H9 (cell line): Measurements from ENCODE around the gene AVPR2. TPM values are rescaled to one million over a fixed set of nuclear protein-coding genes. Genes with fewer than 3 reads are reported as not detected.

ENCODE experiments used
- DNase-seq: peaks from one replicate; pipeline ENCODE4 v3.0.0-alpha.2; 2017
- H2AFZ ChIP-seq: one replicate; pipeline ENCODE4 v1.6.1; 2013; ENCODE audit warnings: mild to moderate bottlenecking, low read length, control low read depth, moderate library complexity
- H2AK5ac ChIP-seq: 2 replicates; pipeline ENCODE4 v1.6.1; 2013; ENCODE audit warnings: low read length, control low read depth, mixed read lengths; ENCODE audit not compliant: insufficient read length
- H2BK120ac ChIP-seq: one replicate; pipeline ENCODE4 v1.6.1; 2013; ENCODE audit warnings: low read depth, mild to moderate bottlenecking, low read length, control low read depth, inconsistent platforms; ENCODE audit not compliant: poor library complexity, severe bottlenecking
- H2BK12ac ChIP-seq: 2 replicates; pipeline ENCODE4 v1.6.1; 2013; ENCODE audit warnings: low read length, control low read depth, mixed read lengths, low read depth; ENCODE audit not compliant: insufficient read length
- H2BK15ac ChIP-seq: 2 replicates; pipeline ENCODE4 v1.6.1; 2013; ENCODE audit warnings: low read depth, low read length, control low read depth
- H2BK20ac ChIP-seq: one replicate; pipeline ENCODE4 v1.6.1; 2013; ENCODE audit warnings: low read depth, mild to moderate bottlenecking, low read length, control low read depth, inconsistent platforms; ENCODE audit not compliant: poor library complexity, severe bottlenecking
- H2BK5ac ChIP-seq: 2 replicates; pipeline ENCODE4 v1.6.1; 2013; ENCODE audit warnings: low read length, control low read depth, mixed read lengths; ENCODE audit not compliant: insufficient read length
- H3K14ac ChIP-seq: 2 replicates; pipeline ENCODE4 v1.6.1; 2013; ENCODE audit warnings: low read length, control low read depth; ENCODE audit not compliant: insufficient read depth
- H3K18ac ChIP-seq: 2 replicates; pipeline ENCODE4 v1.6.1; 2013; ENCODE audit warnings: low read depth, mild to moderate bottlenecking, mixed read lengths, low read length, control low read depth; ENCODE audit not compliant: insufficient read length
- H3K23ac ChIP-seq: 2 replicates; pipeline ENCODE4 v1.6.1; 2013; ENCODE audit warnings: low read length, control low read depth, mixed read lengths, low read depth; ENCODE audit not compliant: insufficient read length
- H3K23me2 ChIP-seq: 2 replicates; pipeline ENCODE4 v1.6.1; 2013; ENCODE audit warnings: low read depth, mild to moderate bottlenecking, mixed read lengths, low read length, control low read depth; ENCODE audit not compliant: insufficient read length, poor library complexity, severe bottlenecking
- H3K27ac ChIP-seq: 2 replicates; pipeline ENCODE4 v1.5.1; 2013; ENCODE audit warnings: low read length, control low read depth, mixed read lengths, low read depth; ENCODE audit not compliant: insufficient read length
- H3K27me3 ChIP-seq: 2 replicates; pipeline ENCODE4 v1.6.1; 2013; ENCODE audit warnings: low read length, control low read depth, inconsistent platforms; ENCODE audit not compliant: insufficient read depth
- H3K4ac ChIP-seq: 2 replicates; pipeline ENCODE4 v1.6.1; 2013; ENCODE audit warnings: low read depth, mild to moderate bottlenecking, control low read depth, inconsistent platforms, low read length, moderate library complexity
- H3K4me1 ChIP-seq: 2 replicates; pipeline ENCODE4 v1.6.1; 2013; ENCODE audit warnings: low read length, control low read depth, inconsistent platforms; ENCODE audit not compliant: insufficient read depth
- H3K4me2 ChIP-seq: 2 replicates; pipeline ENCODE4 v1.6.1; 2013; ENCODE audit warnings: low read length, control low read depth, mixed read lengths; ENCODE audit not compliant: insufficient read length, insufficient read depth
- H3K56ac ChIP-seq: 2 replicates; pipeline ENCODE4 v1.6.1; 2013; ENCODE audit warnings: low read depth, mild to moderate bottlenecking, mixed read lengths, low read length, control low read depth; ENCODE audit not compliant: insufficient read length
- H3K79me1 ChIP-seq: 2 replicates; pipeline ENCODE4 v1.6.1; 2013; ENCODE audit warnings: low read depth, mild to moderate bottlenecking, moderate library complexity, low read length, control low read depth, inconsistent platforms; ENCODE audit not compliant: insufficient read depth, poor library complexity, severe bottlenecking
- H3K79me2 ChIP-seq: 2 replicates; pipeline ENCODE4 v1.6.1; 2013; ENCODE audit warnings: low read length, control low read depth, inconsistent platforms; ENCODE audit not compliant: insufficient read depth
- H3K9ac ChIP-seq: 2 replicates; pipeline ENCODE4 v1.6.1; 2013; ENCODE audit warnings: low read length, control low read depth, mixed read lengths; ENCODE audit not compliant: insufficient read length; ENCODE audit errors: extremely low read depth
- H3K9me3 ChIP-seq: one replicate; pipeline ENCODE4 v1.6.1; 2013; ENCODE audit warnings: low read depth, low read length, inconsistent platforms; ENCODE audit not compliant: control insufficient read depth
- H3T11ph ChIP-seq: one replicate; pipeline ENCODE4 v1.6.1; 2013; ENCODE audit warnings: mild to moderate bottlenecking, low read length, control low read depth, inconsistent platforms
- H4K20me1 ChIP-seq: one replicate; pipeline ENCODE4 v1.6.1; 2013; ENCODE audit not compliant: control insufficient read depth, insufficient read length, insufficient read depth
- H4K5ac ChIP-seq: 2 replicates; pipeline ENCODE4 v1.6.1; 2013; ENCODE audit warnings: low read depth, mild to moderate bottlenecking, mixed read lengths, low read length, control low read depth; ENCODE audit not compliant: insufficient read length
- H4K8ac ChIP-seq: replicated peaks from 2 replicates; pipeline ENCODE4 v1.6.1; 2013; ENCODE audit warnings: low read length, control low read depth, mixed read lengths, low read depth; ENCODE audit not compliant: insufficient read length
- H4K91ac ChIP-seq: 2 replicates; pipeline ENCODE4 v1.6.1; 2013; ENCODE audit warnings: low read depth, mild to moderate bottlenecking, moderate library complexity, mixed read lengths, low read length, control low read depth; ENCODE audit not compliant: insufficient read length
- H3K27ac Mint-ChIP-seq, 3 experiments: 2 replicates in 2 of 3; 3 replicates in 1 of 3; pipeline ENCODE4 v1.8.0; 2020 to 2021; ENCODE audit warnings: mixed read lengths in 3 of 3, mild to moderate bottlenecking in 1 of 3, moderate library complexity in 1 of 3
- H3K27me3 Mint-ChIP-seq: 2 replicates; pipeline ENCODE4 v1.8.0; 2021; ENCODE audit warnings: low read depth, mild to moderate bottlenecking, moderate library complexity, mixed read lengths
- H3K36me3 Mint-ChIP-seq, 3 experiments: 2 replicates in 2 of 3; 3 replicates in 1 of 3; pipeline ENCODE4 v1.8.0; 2020 to 2021; ENCODE audit warnings: low read depth in 3 of 3, mixed read lengths in 3 of 3; ENCODE audit not compliant: insufficient read depth in 1 of 3
- H3K4me1 Mint-ChIP-seq, 2 experiments: 2 replicates each; pipeline ENCODE4 v1.8.0; 2020; ENCODE audit warnings: mixed read lengths in 2 of 2
- H3K4me3 Mint-ChIP-seq, 2 experiments: 2 replicates in 1 of 2; 3 replicates in 1 of 2; pipeline ENCODE4 v1.8.0; 2020 to 2021; ENCODE audit warnings: mild to moderate bottlenecking in 2 of 2, mixed read lengths in 2 of 2, moderate library complexity in 1 of 2
- H3K9me3 Mint-ChIP-seq, 2 experiments: 2 replicates in 1 of 2; 3 replicates in 1 of 2; pipeline ENCODE4 v1.8.0; 2020; ENCODE audit warnings: mild to moderate bottlenecking in 2 of 2, mixed read lengths in 2 of 2, moderate library complexity in 1 of 2
- WGBS: extraction: QIAGEN DNeasy Blood & Tissue Kit; methylation state at CpG from one replicate; pipeline ENCODE4 v1.1.7; 2013; ENCODE audit warnings: missing lambda C conversion rate, low lambda C conversion rate, mixed read lengths; ENCODE audit not compliant: insufficient read length; ENCODE audit errors: extremely low coverage; 5-methylcytosine and 5-hydroxymethylcytosine counted together
- total RNA-seq: library from RNA; stranded (reverse); gene quantifications from 2 replicates; pipeline ENCODE4 v1.2.1, GENCODE V29; 2021
- TF ChIP-seq, protein P1 (sequence below): fragments of 200-600 bp; sonication (generic); conservative IDR thresholded peaks from 3 replicates; pipeline ENCODE4 v1.8.0; 2021; ENCODE audit warnings: antibody characterized with exemption, mild to moderate bottlenecking

Gene AVPR2
- total RNA-seq, 1 experiment from 2014 or later: not detected

GRCh38 chrX:153882086-153882498 is 22.4 kb upstream of the AVPR2 start:
- Histone ChIP-seq H3K9me3 (no peaks in the 10 kb centered on the region), H4K20me1 (no peaks in the 10 kb centered on the region), H2BK15ac (no peak overlapping the region), H2BK20ac (no peak overlapping the region), H3K23me2 (peaks cover 7% of the 10 kb centered on the region), H2BK12ac (no peak overlapping the region), H2AK5ac (no peak overlapping the region), H3K56ac (no peak overlapping the region), H2BK120ac (no peak overlapping the region), H3K9ac (no peak overlapping the region), H3K79me2 (no peaks in the 10 kb centered on the region), H3K4ac (no peak overlapping the region), H4K5ac (no peak overlapping the region), H3K4me2 (no peak overlapping the region), H4K91ac (no peak overlapping the region), H3K23ac (no peak overlapping the region), H4K8ac (no peak overlapping the region), H2BK5ac (no peak overlapping the region), H2AFZ (no peak overlapping the region), H3T11ph (no peak overlapping the region), H3K79me1 (no peaks in the 10 kb centered on the region), H3K4me1 (no peaks in the 10 kb centered on the region; the same call in none of the 2 replicates), H3K27ac (no peak overlapping the region), H3K18ac (no peak overlapping the region), H3K27me3 (no peaks in the 10 kb centered on the region), H3K14ac (no peak overlapping the region; the same call in 1 of the 2 replicates)
- DNase-seq: no peak
- Mint-ChIP-seq H3K4me1 (peaks cover 29 to 56% of the 10 kb centered on the region in 2 experiments), H3K4me3 (peak overlapping the region in 1 of 2 experiments; percentile 32; a peak in 1 of 5 replicates), H3K27me3 (peaks cover 31% of the 10 kb centered on the region), H3K36me3 (peaks cover 4 to 10% (median 4%) of the 10 kb centered on the region in 3 experiments; a peak in 6 of 7 replicates), H3K27ac (no peak overlapping the region; a peak in 1 of 7 replicates), H3K9me3 (peaks cover 48 to 68% of the 10 kb centered on the region in 2 experiments)
- no CpG with 5 or more reads among the region's 8 CpGs for WGBS
- TF ChIP-seq, protein P1, sequence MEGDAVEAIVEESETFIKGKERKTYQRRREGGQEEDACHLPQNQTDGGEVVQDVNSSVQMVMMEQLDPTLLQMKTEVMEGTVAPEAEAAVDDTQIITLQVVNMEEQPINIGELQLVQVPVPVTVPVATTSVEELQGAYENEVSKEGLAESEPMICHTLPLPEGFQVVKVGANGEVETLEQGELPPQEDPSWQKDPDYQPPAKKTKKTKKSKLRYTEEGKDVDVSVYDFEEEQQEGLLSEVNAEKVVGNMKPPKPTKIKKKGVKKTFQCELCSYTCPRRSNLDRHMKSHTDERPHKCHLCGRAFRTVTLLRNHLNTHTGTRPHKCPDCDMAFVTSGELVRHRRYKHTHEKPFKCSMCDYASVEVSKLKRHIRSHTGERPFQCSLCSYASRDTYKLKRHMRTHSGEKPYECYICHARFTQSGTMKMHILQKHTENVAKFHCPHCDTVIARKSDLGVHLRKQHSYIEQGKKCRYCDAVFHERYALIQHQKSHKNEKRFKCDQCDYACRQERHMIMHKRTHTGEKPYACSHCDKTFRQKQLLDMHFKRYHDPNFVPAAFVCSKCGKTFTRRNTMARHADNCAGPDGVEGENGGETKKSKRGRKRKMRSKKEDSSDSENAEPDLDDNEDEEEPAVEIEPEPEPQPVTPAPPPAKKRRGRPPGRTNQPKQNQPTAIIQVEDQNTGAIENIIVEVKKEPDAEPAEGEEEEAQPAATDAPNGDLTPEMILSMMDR: no peak
